CD4-positive, alpha-beta T cell treated with Interleukin-2 at 100 ng/mL for 4 hours (primary cell): Measurements from ENCODE around the gene PGGHG.
"Not testable (repeated sequence)": the region's sequence is repeated elsewhere in the genome, so short reads cannot be mapped to it uniquely, and the experiment has no call there.

Experiments used
- DNase-seq: peaks from one replicate; pipeline ENCODE4 v3.0.0-alpha.2; 2020; ENCODE audit warnings: low spot score

The PGGHG gene

GRCh38 chr11:313787-314553, 25.0 kb downstream of the PGGHG start, which contains the start of gene IFITM1:
TSS of gene IFITM1 (plus strand) at chr11:314040. CDS start at chr11:314171, 131 bp downstream.
- DNase-seq = peak; percentile 70

DNA sequence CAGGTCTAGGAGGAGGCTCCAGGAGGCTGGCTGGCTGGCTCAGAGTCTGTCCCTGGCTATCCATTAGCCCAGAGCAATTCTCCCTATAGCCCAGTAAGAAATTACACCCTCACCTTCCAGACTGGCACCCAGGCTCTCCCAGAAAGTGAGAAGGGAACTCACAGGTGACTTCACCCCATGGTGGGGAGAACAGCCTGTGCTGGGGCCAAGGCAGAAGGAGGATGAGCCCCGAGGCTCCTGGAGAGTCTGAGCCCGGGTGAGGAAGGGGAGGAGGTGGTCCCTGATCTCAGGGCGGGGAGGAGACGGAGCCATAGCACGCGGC, 25.6 kb downstream of the PGGHG start:
- not testable (repeated sequence) for DNase-seq

GRCh38 chr11:315051-315481, 26.1 kb downstream of the PGGHG start:
- DNase-seq = no peak

DNA sequence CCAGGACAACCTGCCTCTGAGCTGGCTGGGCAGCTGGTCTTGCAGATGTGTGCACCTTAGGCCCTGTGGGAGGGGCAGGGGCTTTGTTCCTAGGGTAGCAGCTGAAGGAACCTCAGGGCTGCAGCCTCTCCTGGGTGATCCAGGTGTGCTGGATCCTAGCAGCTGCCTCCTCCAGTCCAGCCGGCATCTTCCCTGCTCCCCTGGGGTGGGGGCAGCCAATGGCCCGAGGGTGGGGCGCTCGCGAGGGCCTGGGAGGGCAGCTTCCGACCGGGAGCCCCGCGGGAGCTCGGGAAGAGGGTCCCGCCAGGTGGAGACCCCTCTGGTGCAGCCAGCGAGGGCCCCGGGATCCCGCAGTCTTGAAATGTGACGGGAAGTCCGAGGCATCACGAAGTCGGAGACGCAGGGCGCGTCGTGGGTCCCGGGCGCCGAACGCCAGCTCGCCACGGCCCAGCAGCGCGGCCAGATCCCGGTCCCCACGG, 26.6 kb downstream of the PGGHG start:
- DNase-seq = no peak

DNA sequence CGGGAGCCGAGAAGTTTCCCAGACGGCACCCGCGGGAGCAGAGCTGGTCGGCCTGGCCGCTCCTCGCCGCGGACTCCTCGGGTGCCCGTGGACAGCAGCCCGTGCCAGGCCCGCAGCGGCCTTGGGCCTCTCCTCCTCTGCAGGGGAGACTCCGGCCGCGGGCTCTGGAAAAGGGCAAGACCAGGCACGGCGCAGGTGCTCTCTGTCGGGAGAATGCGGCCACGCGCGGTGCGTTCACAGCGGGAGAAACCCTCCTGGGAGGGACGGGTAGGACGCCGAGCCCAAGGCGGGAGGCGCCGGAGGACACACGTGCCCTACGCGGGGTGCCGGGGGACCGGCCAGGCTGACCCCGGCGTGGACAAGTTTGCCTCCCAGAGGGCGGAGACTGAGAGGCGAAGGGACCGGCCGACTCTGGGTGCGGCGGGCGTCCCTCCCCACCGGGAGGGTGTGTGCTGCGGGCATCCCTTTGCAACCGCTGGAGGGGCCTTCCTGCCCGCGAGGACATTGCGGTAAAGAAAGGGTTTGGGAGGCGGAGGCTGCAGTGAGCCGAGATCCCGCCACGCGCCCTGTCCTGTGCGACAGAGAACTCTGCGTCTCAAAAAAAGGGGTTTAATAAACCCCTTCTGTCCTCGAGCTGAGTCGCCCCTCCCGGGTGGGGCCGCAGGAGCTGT, 27.2 kb downstream of the PGGHG start:
- DNase-seq = peak; percentile 35

DNA sequence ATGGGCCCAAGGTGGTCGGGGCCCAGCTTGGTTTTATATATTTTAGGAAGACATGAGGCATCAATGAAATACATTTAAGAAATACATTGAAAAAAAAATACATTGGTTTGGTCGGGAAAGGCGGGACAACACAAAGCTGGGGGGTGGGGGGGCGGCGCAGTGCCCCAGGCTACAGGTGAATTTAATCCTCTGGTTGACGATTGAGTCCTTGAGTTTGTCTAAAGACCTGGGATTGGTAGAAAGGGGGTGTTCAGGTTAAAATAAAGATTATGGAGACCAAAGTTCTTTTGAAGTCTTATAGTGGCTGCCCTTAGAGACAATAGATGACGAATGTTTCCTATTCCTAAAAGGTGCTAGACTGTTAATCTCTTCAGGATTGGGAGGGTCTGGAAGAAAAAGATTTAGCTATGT, 28.0 kb downstream of the PGGHG start:
- DNase-seq = peak; percentile 57

- not testable (repeated sequence) for DNase-seq
These were observed 28.9 kb downstream of the PGGHG start for GRCh38 chr11:317668-318404.

- DNase-seq = not testable (repeated sequence)
These were observed 29.6 kb downstream of the PGGHG start for GRCh38 chr11:318405-319120.

DNA sequence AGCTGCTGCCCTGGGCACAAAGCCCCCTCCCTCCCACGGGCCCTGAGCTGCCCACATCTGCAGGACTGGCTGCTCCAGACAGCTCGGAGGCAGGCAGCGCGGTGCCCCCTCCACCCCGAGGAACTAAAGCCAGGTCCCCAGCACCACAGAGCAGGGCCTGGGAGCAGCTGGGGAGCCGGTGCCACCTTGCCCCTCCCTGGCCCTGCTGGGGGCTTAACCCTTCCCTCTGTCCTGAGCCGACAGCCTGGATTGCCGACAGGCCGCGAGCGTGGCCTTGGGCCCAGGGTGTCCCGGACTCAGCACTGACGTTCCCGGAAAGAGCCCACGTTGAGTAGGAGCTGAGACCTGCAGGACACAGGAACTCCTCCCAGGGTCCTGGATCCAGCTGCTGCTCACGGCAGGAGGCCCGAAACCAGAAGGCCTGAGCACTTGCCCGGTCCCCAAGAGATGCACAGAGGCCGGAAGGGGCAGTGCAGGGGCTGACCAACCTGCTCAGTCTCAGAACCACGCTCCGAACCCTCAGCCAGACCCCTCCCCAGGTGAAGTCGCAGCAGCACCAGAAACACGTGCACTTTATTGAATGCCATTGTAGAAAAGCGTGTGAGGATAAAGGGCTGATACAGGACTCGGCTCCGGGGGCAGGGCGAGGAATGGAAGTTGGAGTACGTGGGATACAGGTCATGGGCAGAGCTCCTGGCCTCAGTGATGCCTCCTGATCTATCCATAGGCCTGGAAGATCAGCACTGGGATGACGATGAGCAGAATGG, 30.4 kb downstream of the PGGHG start:
- not testable (repeated sequence) for DNase-seq

DNA sequence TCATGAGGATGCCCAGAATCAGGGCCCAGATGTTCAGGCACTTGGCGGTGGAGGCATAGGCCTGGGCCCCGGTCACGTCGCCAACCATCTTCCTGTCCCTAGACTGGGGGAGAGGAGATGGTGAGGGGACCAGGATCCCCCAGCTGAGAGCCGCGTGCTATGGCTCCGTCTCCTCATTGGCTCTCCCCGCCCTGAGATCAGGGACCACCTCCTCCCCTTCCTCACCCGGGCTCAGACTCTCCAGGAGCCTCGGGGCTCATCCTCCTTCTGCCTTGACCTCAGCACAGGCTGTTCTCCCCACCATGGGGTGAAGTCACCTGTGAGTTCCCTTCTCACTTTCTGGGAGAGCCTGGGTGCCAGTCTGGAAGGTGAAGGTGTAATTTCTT, 31.0 kb downstream of the PGGHG start:
- not testable (repeated sequence) for DNase-seq

- DNase-seq = no peak
These were observed 35.2 kb downstream of the PGGHG start for GRCh38 chr11:324156-324555.

DNA sequence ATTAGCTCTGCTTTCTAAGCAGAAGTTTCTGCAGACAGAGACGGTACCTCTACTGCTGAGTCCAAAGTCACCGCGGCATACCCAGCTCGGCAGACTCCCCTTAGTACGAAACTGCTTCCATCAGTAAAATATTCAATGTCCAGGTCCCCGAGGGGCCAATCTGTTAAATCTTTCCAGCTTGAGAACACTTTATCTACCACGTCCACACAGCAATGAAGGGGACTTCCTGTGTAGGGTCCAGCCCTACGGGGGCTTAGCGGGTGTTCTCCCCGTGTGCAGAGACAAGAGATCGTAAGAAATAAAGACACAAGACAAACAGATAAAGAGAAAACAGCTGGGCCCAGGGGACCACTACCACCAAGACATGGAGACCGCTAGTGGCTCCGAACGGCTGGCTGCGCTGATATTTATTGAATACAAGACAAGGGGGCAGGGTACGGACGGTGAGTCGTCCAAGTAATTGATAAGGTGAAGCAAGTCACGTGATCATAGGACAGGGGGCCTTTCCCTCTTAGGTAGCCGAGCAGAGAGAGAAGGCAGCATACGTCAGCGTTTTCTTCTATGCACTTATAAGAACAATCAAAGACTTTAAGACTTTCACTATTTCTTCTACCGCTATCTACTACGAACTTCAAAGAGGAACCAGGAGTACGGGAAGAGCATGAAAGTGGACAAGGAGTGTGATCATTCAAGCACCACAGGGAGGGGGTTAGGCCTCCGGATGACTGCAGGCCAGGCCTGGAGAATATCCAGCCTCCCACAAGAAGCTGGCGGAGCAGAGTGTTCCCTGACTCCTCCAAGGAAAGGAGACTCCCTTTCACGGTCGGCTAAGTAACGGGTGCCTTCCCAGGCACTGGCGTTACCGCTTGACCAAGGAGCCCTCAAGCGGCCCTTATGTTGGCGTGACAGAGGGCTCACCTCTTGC, 35.9 kb downstream of the PGGHG start:
- not testable (repeated sequence) for DNase-seq

DNA sequence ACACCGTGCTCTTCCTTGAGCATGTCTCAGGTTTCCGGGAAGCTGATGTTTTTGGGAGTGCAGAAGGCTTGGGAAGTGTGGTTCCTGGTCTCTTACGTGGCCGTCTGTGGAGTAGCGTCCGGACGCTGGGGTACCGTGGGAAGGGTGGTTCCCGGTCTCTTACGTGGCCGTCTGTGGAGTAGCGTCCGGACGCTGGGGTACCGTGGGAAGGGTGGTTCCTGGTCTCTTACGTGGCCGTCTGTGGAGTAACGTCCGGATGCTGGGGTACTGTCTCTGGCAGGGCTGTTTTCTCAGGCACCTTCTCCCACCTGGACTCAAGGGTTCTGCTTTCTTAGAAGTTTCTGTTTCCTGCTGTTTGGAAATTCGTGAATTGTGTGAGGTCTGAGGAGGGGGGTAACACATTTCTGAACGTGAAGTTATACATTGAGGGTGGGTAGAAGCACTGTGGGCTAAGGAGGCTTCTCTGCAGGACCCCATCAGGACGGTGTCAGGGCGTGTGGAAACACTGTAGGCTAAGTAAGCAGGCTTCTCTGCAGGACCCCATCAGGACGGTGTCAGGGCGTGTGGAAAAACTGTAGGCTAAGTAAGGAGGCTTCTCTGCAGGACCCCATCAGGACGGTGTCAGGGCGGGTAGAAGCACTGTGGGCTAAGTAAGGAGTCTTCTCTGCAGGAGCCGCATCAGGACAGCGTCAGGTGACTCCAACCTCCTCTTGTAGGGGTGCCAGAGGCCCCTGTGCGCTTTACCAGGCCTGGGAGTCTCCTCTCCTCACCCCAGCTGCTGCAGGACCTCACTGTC, 37.1 kb downstream of the PGGHG start:
- no peak for DNase-seq

DNA sequence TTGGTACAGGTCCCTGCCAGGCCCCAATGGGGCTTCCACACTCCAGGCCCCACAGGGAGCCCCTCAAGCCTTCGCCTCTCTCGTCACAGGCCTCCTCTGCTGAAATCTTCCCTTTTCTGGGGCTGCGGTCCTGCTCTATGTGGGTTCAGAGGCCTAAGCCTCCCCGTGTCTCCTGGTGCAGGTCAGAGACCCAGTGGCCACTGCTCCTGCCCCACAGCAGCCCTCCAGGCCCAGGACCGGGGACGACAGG, 37.6 kb downstream of the PGGHG start:
- no peak for DNase-seq

- peak; percentile 58 for DNase-seq
These were observed 38.1 kb downstream of the PGGHG start for GRCh38 chr11:326842-327580.

DNA sequence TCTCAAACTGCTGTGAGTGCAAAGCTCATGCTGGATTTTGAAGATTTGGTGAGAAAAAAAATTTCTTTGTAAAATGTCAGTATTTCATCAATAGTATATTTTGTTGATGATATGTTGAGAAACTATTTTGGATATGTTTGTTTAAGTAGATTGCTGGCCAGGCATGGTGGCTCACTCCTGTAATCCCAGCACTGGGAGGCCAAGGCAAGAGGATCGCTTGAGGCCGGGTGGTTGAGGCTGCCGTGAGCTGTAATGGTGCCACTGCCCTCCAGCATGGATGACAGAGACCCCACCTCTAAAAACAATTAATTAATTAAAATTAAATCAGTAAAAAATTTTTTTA, 38.6 kb downstream of the PGGHG start:
- DNase-seq = no peak

DNA sequence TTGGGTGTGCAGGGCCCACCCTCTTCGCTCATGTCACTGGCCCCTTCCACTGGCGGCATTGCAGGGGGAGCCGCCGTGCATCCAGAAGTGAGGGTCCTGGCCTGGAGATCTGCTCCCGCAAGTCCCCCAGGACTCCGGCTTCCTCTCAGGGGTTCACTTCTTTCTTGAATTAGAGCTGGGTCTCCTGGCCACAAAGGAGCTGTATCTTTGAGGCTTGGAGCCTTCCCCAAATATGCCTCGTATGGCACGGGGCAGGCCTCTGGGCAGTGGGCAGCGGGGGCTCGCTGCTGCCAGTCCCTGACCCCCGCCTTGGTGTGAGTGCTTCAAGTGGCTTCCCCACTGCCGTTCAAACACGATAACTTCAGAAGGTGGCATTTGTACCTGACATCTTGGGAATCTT, 39.1 kb downstream of the PGGHG start:
- no peak for DNase-seq

DNA sequence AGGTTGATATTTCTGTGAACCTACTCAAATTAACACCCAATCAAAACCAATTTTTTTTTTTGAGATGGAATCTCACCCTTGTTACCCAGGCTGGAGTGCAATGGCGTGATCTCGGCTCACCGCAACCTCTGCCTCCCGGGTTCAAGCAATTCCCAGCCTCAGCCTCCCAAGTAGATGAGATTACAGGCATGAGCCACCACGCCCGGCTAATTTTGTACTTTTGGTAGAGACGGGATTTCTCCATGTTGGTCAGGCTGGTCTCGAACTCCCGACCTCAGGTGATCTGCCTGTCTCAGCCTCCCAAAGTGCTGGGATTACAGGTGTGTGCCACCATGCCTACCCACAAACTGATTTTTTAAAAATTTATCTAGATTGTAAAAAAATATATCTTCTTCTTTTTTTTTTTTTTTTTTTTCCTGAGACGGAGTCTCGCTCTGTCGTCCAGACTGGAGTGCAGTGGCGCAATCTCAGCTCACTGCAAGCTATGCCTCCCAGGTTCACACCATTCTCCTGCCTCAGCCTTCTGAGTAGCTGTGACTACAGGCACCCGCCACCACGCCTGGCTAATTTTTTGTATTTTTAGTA, 39.7 kb downstream of the PGGHG start:
- DNase-seq = not testable (repeated sequence)

DNA sequence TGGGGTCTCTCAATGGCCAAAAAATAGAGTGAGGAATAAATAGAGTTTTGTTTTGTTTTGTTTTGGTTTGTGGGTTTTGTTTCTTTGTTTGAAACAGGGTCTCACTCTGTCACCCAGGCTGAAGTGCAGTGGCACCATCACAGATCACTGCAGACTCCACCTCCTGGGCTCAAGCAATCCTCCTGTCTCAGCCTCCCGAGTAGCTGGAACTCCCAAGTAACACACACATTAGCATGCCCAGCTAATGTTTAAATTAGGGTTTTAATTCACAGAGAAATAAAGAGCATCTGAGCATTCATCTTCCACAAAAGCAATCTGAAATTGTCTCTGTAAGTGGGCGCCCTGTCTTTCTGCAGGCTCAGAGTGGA, 40.9 kb downstream of the PGGHG start:
- no peak for DNase-seq
